Measurements from ENCODE around the gene PGLYRP2. TPM values are rescaled to one million over a fixed set of nuclear protein-coding genes. Genes with fewer than 3 reads are reported as not detected.

PGLYRP2 gene
- total and polyA plus RNA-seq, 2 of the 13 experiments (the other 11 are each of a cell fraction or from before 2014, with no cell fraction given) = 0.04 to 1.0 TPM

- H3K9ac ChIP-seq (ENCODE audit: insufficient read depth, low read depth, low read length) = no peak overlapping the region
- no peaks in the 10 kb centered on the region for H4K20me1 ChIP-seq (ENCODE audit: insufficient read depth, low read length)
- DNase-seq (ENCODE audit: low spot score) (no peak), ATAC-seq (no peak), FAIRE-seq (no peak)
- no TSS peak for BruUV-seq (replicated peaks)
- intact Hi-C loops (cut with micrococcal nuclease; ENCODE audit: unreplicated experiment) (no loop called here), in situ Hi-C loops (cut with HindIII; ENCODE audit: extremely low pct_ligation_motif_present, low pct_unique_long_range_greater_than_20kb) (no loop called here)
- no peak overlapping the region for H3K4me3 ChIP-seq (replicated peaks in 1 of 3; ENCODE audit: insufficient read depth in 1 of 3, low read depth in 2 of 3, low read length in 3 of 3)
- H3K4me1 ChIP-seq (ENCODE audit: insufficient read depth, low read length) = peaks cover 9% of the 10 kb centered on the region
- ChIA-PET POLR2A (no interaction called here), CTCF (ENCODE audit: low intra/inter-chr PET ratio, low total read pairs) (no interaction called here)
- no peak overlapping the region for H2AFZ ChIP-seq (ENCODE audit: low read length)
- 52% methylated on average over 3 of the region's 15 CpGs for WGBS (ENCODE audit: low lambda C conversion rate)
- H3K27me3 ChIP-seq (ENCODE audit: control insufficient read depth in 1 of 2, insufficient read depth in 2 of 2, low read length in 2 of 2) = no peaks in the 10 kb centered on the region
- H3K27ac ChIP-seq (ENCODE audit: extremely low read length, insufficient read depth, low read length) = no peak overlapping the region
- H3K9me3 ChIP-seq (ENCODE audit: low read length) = no peaks in the 10 kb centered on the region
- no peak overlapping the region for H3K4me2 ChIP-seq (ENCODE audit: low read depth, low read length)
- no peaks in the 10 kb centered on the region for H3K36me3 ChIP-seq (replicated peaks in 1 of 2; ENCODE audit: control insufficient read depth in 1 of 2, insufficient read depth in 2 of 2, low read length in 2 of 2)
- no peaks in the 10 kb centered on the region for H3K79me2 ChIP-seq (ENCODE audit: insufficient read depth, low read length)
- TF ChIP-seq ZNF781 (CRISPR knock-in tag; IDR thresholded peaks at IDR 0.05; ENCODE audit: borderline replicate concordance, not compliant biosample characterization) (no peak), ZC3H13 (CRISPR knock-in tag; IDR thresholded peaks at IDR 0.05) (no peak), GZF1 (CRISPR knock-in tag; IDR thresholded peaks at IDR 0.05) (no peak), ZNF644 (CRISPR knock-in tag; IDR thresholded peaks at IDR 0.05; ENCODE audit: low read depth) (no peak), AKAP8 (CRISPR knock-in tag; IDR thresholded peaks at IDR 0.05) (no peak), ZMYM3 (CRISPR knock-in tag; IDR thresholded peaks at IDR 0.05) (no peak), ZMYM2 (CRISPR knock-in tag; IDR thresholded peaks at IDR 0.05) (no peak), HNRNPLL (IDR thresholded peaks at IDR 0.05; ENCODE audit: low read depth, low read length, poor library complexity, severe bottlenecking) (no peak), SNAI1 (CRISPR knock-in tag; IDR thresholded peaks at IDR 0.05; ENCODE audit: borderline replicate concordance) (no peak), ZSCAN30 (CRISPR knock-in tag; IDR thresholded peaks at IDR 0.05) (no peak), ARNT2 (CRISPR knock-in tag; IDR thresholded peaks at IDR 0.05; ENCODE audit: low read depth) (no peak), PHB2 (IDR thresholded peaks at IDR 0.05; ENCODE audit: partially characterized antibody) (no peak), ZNF274 (CRISPR knock-in tag; IDR thresholded peaks at IDR 0.05) (no peak), ZBTB14 (CRISPR knock-in tag; IDR thresholded peaks at IDR 0.05) (no peak), MXI1 (IDR thresholded peaks at IDR 0.05; ENCODE audit: borderline replicate concordance, low read depth, low read length) (no peak)
- TF ChIP-seq, protein P1, sequence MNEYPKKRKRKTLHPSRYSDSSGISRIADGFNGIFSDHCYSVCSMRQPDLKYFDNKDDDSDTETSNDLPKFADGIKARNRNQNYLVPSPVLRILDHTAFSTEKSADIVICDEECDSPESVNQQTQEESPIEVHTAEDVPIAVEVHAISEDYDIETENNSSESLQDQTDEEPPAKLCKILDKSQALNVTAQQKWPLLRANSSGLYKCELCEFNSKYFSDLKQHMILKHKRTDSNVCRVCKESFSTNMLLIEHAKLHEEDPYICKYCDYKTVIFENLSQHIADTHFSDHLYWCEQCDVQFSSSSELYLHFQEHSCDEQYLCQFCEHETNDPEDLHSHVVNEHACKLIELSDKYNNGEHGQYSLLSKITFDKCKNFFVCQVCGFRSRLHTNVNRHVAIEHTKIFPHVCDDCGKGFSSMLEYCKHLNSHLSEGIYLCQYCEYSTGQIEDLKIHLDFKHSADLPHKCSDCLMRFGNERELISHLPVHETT (CRISPR knock-in tag; conservative IDR thresholded peaks at IDR 0.05) = no peak
- TF ChIP-seq, protein P2, sequence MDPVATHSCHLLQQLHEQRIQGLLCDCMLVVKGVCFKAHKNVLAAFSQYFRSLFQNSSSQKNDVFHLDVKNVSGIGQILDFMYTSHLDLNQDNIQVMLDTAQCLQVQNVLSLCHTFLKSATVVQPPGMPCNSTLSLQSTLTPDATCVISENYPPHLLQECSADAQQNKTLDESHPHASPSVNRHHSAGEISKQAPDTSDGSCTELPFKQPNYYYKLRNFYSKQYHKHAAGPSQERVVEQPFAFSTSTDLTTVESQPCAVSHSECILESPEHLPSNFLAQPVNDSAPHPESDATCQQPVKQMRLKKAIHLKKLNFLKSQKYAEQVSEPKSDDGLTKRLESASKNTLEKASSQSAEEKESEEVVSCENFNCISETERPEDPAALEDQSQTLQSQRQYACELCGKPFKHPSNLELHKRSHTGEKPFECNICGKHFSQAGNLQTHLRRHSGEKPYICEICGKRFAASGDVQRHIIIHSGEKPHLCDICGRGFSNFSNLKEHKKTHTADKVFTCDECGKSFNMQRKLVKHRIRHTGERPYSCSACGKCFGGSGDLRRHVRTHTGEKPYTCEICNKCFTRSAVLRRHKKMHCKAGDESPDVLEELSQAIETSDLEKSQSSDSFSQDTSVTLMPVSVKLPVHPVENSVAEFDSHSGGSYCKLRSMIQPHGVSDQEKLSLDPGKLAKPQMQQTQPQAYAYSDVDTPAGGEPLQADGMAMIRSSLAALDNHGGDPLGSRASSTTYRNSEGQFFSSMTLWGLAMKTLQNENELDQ (CRISPR knock-in tag; IDR thresholded peaks at IDR 0.05; ENCODE audit: borderline replicate concordance) = no peak
- TF ChIP-seq, protein P3, sequence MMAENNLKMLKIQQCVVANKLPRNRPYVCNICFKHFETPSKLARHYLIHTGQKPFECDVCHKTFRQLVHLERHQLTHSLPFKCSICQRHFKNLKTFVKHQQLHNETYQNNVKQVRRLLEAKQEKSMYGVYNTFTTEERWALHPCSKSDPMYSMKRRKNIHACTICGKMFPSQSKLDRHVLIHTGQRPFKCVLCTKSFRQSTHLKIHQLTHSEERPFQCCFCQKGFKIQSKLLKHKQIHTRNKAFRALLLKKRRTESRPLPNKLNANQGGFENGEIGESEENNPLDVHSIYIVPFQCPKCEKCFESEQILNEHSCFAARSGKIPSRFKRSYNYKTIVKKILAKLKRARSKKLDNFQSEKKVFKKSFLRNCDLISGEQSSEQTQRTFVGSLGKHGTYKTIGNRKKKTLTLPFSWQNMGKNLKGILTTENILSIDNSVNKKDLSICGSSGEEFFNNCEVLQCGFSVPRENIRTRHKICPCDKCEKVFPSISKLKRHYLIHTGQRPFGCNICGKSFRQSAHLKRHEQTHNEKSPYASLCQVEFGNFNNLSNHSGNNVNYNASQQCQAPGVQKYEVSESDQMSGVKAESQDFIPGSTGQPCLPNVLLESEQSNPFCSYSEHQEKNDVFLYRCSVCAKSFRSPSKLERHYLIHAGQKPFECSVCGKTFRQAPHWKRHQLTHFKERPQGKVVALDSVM (CRISPR knock-in tag; IDR thresholded peaks at IDR 0.05) = no peak
These were observed 34.6 kb downstream of the PGLYRP2 start for GRCh38 chr19:15444505-15445226.
